ENCODE results near the gene DHTKD1.
"Not testable (repeated sequence)": the region's sequence is repeated elsewhere in the genome, so short reads cannot be mapped to it uniquely, and the experiment has no call there.

DHTKD1 gene

GRCh38 chr10:12144538-12144937 lies 75.8 kb downstream of the DHTKD1 start:
- no peak for DNase-seq (ENCODE audit: low read depth in 1 of 2, low spot score in 1 of 2)

- DNase-seq (ENCODE audit: low read depth in 1 of 2, low spot score in 1 of 2): no peak
These were observed 81.4 kb downstream of the DHTKD1 start for GRCh38 chr10:12150163-12150562.

GRCh38 chr10:12154516-12154915 lies 85.8 kb downstream of the DHTKD1 start:
- DNase-seq (ENCODE audit: low read depth in 1 of 2, low spot score in 1 of 2): no peak

- no peak for DNase-seq (ENCODE audit: low read depth in 1 of 2, low spot score in 1 of 2)
These were observed 87.8 kb downstream of the DHTKD1 start for GRCh38 chr10:12156367-12157123.

- DNase-seq (ENCODE audit: low read depth in 1 of 2, low spot score in 1 of 2): no peak
These were observed 89.4 kb downstream of the DHTKD1 start for GRCh38 chr10:12158111-12158510.

GRCh38 chr10:12160664-12161063 lies 91.9 kb downstream of the DHTKD1 start:
- DNase-seq (ENCODE audit: low read depth in 1 of 2, low spot score in 1 of 2): no peak

- DNase-seq (ENCODE audit: low read depth in 1 of 2, low spot score in 1 of 2): no peak
These were observed 94.2 kb downstream of the DHTKD1 start for GRCh38 chr10:12162927-12163326.

GRCh38 chr10:12164085-12164484 lies 95.3 kb downstream of the DHTKD1 start:
- no peak for DNase-seq (ENCODE audit: low read depth in 1 of 2, low spot score in 1 of 2)

- no peak for DNase-seq (ENCODE audit: low read depth in 1 of 2, low spot score in 1 of 2)
These were observed 96.3 kb downstream of the DHTKD1 start for GRCh38 chr10:12165036-12165435.

GRCh38 chr10:12165999-12166775 lies 97.4 kb downstream of the DHTKD1 start:
- no peak for DNase-seq (ENCODE audit: low read depth in 1 of 2, low spot score in 1 of 2)

- not testable (repeated sequence) for DNase-seq (ENCODE audit: low read depth in 1 of 2, low spot score in 1 of 2)
These were observed 102.8 kb downstream of the DHTKD1 start for GRCh38 chr10:12171512-12171911.

Data from activated CD4-positive, alpha-beta T cell treated with anti-CD3 and anti-CD28 coated beads, Interleukin-2, amount 50 U/mL, for 24 hours (primary cell).